Neutrophil (primary cell): ENCODE data around the gene IGF2R.
A peak's percentile ranks its signal among the peaks of the same experiment; 100 is the strongest.

ENCODE experiments used
- H3K27ac ChIP-seq: fragments of 200-600 bp; sonication (generic); 2 replicates; pipeline ENCODE4 v1.5.1; 2016; ENCODE audit warnings: mild to moderate bottlenecking, moderate library complexity
- H3K27me3 ChIP-seq: fragments of 200-600 bp; sonication (generic); 2 replicates; pipeline ENCODE4 v1.6.0; 2016; ENCODE audit warnings: mild to moderate bottlenecking
- H3K36me3 ChIP-seq: fragments of 200-600 bp; sonication (generic); 2 replicates; pipeline ENCODE4 v1.5.1; 2017
- H3K4me1 ChIP-seq, 2 experiments: fragments of 200-600 bp in 1 of 2; sonication (generic) in 1 of 2; 1 replicate in 1 of 2; 2 replicates in 1 of 2; pipeline versions ENCODE4 v1.5.1 to v1.6.1; 2013 to 2016; ENCODE audit warnings: low read depth in 1 of 2, low read length in 1 of 2, mild to moderate bottlenecking in 1 of 2, moderate library complexity in 1 of 2; ENCODE audit not compliant: control insufficient read depth in 1 of 2, insufficient read depth in 1 of 2
- H3K4me3 ChIP-seq, 2 experiments: fragments of 200-600 bp in 1 of 2; sonication (generic) in 1 of 2; 1 replicate in 1 of 2; 2 replicates in 1 of 2; pipeline ENCODE4 v1.5.1; 2013 to 2016; ENCODE audit warnings: low read depth in 1 of 2, low read length in 1 of 2, mild to moderate bottlenecking in 1 of 2, moderate library complexity in 1 of 2
- H3K9me3 ChIP-seq: fragments of 200-600 bp; sonication (generic); 2 replicates; pipeline ENCODE4 v1.5.1; 2016
- CTCF ChIP-seq: fragments of 200-600 bp; sonication (generic); IDR thresholded peaks from 2 replicates; pipeline ENCODE4 v1.5.1; 2016; ENCODE audit warnings: antibody characterized with exemption

The IGF2R gene

GRCh38 chr6:159981403-159982245 lies 12.7 kb downstream of the IGF2R start:
- peak overlapping the region; percentile 54 to 61 for H3K4me3 ChIP-seq
- H3K9me3 ChIP-seq, result no peaks in the 10 kb centered on the region
- no peaks in the 10 kb centered on the region for H3K36me3 ChIP-seq
- no peak for TF ChIP-seq CTCF
- H3K4me1 ChIP-seq, result peaks cover 94 to 98% of the 10 kb centered on the region in 2 experiments
- H3K27me3 ChIP-seq, result no peaks in the 10 kb centered on the region
- H3K27ac ChIP-seq, result peak overlapping the region; percentile 90

- Histone ChIP-seq H3K27ac (peak overlapping the region; percentile 90), H3K36me3 (no peaks in the 10 kb centered on the region), H3K4me1 (peaks cover 94 to 97% of the 10 kb centered on the region in 2 experiments), H3K9me3 (no peaks in the 10 kb centered on the region), H3K4me3 (peak overlapping the region; percentile 54 to 61), H3K27me3 (no peaks in the 10 kb centered on the region)
- TF ChIP-seq CTCF, result no peak
These were observed 14.0 kb downstream of the IGF2R start for GRCh38 chr6:159982731-159983506.

GRCh38 chr6:159983641-159984080 lies 14.8 kb downstream of the IGF2R start:
- Histone ChIP-seq H3K4me3 (peak overlapping the region; percentile 54 to 61), H3K27ac (peak overlapping the region; percentile 90), H3K9me3 (no peaks in the 10 kb centered on the region), H3K36me3 (no peaks in the 10 kb centered on the region), H3K27me3 (no peaks in the 10 kb centered on the region), H3K4me1 (peaks cover 94 to 96% of the 10 kb centered on the region in 2 experiments)
- TF ChIP-seq CTCF, result no peak

- TF ChIP-seq CTCF, result no peak
- Histone ChIP-seq H3K4me1 (peaks cover 94 to 96% of the 10 kb centered on the region in 2 experiments), H3K9me3 (no peaks in the 10 kb centered on the region), H3K4me3 (peak overlapping the region; percentile 54 to 61), H3K27me3 (no peaks in the 10 kb centered on the region), H3K36me3 (no peaks in the 10 kb centered on the region), H3K27ac (peak overlapping the region; percentile 90)
These were observed 15.4 kb downstream of the IGF2R start for GRCh38 chr6:159984268-159984786.

- Histone ChIP-seq H3K27ac (peak overlapping the region; percentile 90), H3K9me3 (no peaks in the 10 kb centered on the region), H3K27me3 (no peaks in the 10 kb centered on the region), H3K4me1 (peaks cover 94 to 96% of the 10 kb centered on the region in 2 experiments), H3K36me3 (no peaks in the 10 kb centered on the region), H3K4me3 (no peak overlapping the region)
- no peak for TF ChIP-seq CTCF
These were observed 16.5 kb downstream of the IGF2R start for GRCh38 chr6:159985296-159985945.
